Activated CD4-positive, alpha-beta T cell treated with anti-CD3 and anti-CD28 coated beads, Interleukin-2, amount 50 U/mL, for 4 hours (primary cell): ENCODE data around the gene CST9.
"Not testable (repeated sequence)": the region's sequence is repeated elsewhere in the genome, so short reads cannot be mapped to it uniquely, and the experiment has no call there.

Experiments
- DNase-seq, 2 experiments: peaks; one replicate each; pipeline ENCODE4 v3.0.0-alpha.2; 2020

Gene CST9

GRCh38 chr20:23636908-23637281 is 31.2 kb upstream of the CST9 start:
- DNase-seq: no peak

GRCh38 chr20:23636182-23636907 is 30.6 kb upstream of the CST9 start:
- no peak for DNase-seq

GRCh38 chr20:23635768-23636090 is 30.0 kb upstream of the CST9 start:
- DNase-seq: not testable (repeated sequence)

GRCh38 chr20:23634985-23635767 is 29.5 kb upstream of the CST9 start:
- no peak for DNase-seq

GRCh38 chr20:23634044-23634801 is 28.5 kb upstream of the CST9 start:
- DNase-seq: no peak

- DNase-seq: no peak
Measured at GRCh38 chr20:23632711-23633573, 27.2 kb upstream of the CST9 start.

GRCh38 chr20:23631981-23632710 is 26.4 kb upstream of the CST9 start:
- DNase-seq: no peak

GRCh38 chr20:23631226-23631822 is 25.6 kb upstream of the CST9 start:
- DNase-seq: no peak

GRCh38 chr20:23630392-23630849 is 24.7 kb upstream of the CST9 start:
- no peak for DNase-seq

- no peak for DNase-seq
Measured at GRCh38 chr20:23629542-23630391, 24.1 kb upstream of the CST9 start.

- DNase-seq: no peak
Measured at GRCh38 chr20:23629017-23629541, 23.4 kb upstream of the CST9 start.

- DNase-seq: no peak
Measured at GRCh38 chr20:23628402-23629016, 22.8 kb upstream of the CST9 start.

GRCh38 chr20:23627501-23627900 is 21.8 kb upstream of the CST9 start:
- DNase-seq: no peak

- DNase-seq: no peak
Measured at GRCh38 chr20:23626040-23626620, 20.4 kb upstream of the CST9 start.

GRCh38 chr20:23625236-23625964 is 19.7 kb upstream of the CST9 start:
- DNase-seq: no peak

- DNase-seq: no peak
Measured at GRCh38 chr20:23624324-23624691, 18.6 kb upstream of the CST9 start.

- DNase-seq: no peak
Measured at GRCh38 chr20:23623666-23624323, 18.1 kb upstream of the CST9 start.

- DNase-seq: no peak
Measured at GRCh38 chr20:23622839-23623343, 17.2 kb upstream of the CST9 start.
